HG03025 (cell line): ENCODE results near the gene ZNF221.
"Not testable (repeated sequence)": the region's sequence is repeated elsewhere in the genome, so short reads cannot be mapped to it uniquely, and the experiment has no call there.

Source experiments
- ATAC-seq: cut with Tn5 transposase; IDR thresholded peaks from one replicate; pipeline ENCODE4 v1.9.1; 2021; ENCODE audit warnings: mild to moderate bottlenecking, moderate library complexity; ENCODE audit not compliant: unreplicated experiment, low FRiP score

The ZNF221 gene

DNA sequence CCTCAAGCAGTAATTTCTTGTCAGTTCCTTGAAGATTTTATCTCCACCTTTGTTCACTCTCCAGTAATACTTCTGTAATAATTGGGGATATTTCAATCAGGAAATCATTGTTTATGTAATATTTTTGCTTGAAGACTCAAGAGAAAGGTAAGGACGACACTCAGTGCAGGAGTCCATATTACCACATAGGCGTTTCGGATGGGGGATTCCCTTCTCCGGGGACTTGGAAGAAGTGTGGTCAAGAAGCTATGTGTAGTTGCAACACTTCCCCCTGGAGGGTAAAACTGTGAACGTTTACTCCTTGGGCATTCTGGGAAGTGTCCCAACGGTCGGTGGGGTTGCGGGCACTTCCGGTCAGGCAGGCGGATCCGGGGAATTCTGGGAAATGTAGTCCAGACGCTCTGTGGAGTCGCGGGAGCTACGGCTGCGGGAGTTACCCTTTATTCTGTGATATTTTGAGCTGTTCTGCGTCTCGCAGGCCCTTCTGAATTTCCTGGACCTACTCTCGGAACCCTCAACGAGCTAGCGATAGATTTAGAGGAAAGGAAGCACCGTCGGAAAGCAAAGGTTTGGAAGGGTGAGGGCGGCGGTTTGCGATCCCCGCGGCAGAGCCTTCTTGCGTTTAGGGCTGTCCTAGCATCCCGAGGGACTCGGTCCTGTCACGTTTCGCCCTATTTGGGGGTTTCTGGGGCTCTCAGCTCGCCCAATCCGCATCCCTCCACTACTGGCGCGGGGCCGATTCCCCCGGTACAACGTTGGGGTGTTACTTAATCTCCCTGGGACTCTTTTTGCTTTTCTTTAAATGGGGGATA is at the start of gene ZNF221:
Gene ZNF221 (plus strand): TSS at position 395 of the 812 bp plus-strand sequence. CDS start 11,499 bp downstream, outside the sequence.
- peak; percentile 94 for ATAC-seq

DNA sequence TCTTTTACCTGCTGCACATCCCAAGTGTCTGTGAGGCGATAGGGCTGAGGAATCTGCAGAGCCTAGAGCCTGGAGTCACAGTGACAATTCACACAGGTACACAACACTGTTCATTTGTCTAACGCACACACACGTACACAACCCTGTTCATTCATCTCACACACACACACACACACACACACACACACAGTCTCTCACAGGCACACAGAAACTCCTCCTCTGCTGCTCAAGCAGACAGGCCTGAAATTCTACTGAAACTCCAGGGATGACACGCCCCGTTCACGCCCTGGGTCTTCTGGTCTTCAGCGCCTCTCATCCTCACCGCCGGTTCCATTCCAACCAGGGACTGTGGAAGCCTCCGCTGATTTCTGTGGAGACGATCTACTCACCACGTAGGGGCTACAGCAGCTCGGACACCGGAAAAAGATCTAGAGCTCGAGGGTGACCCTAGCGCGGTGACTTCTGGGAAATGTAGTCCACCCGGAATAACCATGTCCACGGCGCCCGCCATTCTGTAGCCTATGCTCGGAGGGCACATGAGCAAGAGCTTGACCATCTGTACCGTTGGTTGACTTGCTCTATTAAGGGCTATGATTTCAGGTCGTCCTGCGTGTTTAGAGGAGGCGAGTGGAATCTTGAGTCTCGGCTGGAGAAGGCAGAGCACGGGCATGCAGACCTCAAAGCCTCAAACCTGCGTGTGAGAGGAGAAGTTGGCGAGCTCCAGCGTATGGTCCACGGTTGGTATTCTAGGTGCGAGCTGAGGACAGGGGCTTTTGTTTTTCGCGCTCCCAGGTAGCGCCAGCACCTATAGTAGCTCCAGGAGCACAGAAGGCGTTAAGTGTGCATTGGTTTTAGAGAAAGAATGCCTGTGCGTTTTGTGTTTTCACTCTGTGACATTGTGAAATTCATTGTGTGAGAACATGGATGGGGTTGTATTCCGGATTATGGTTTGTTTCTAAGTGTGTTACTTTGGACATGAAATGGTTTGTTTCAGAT is 49.3 kb upstream of the ZNF221 start:
- peak; percentile 71 for ATAC-seq

DNA sequence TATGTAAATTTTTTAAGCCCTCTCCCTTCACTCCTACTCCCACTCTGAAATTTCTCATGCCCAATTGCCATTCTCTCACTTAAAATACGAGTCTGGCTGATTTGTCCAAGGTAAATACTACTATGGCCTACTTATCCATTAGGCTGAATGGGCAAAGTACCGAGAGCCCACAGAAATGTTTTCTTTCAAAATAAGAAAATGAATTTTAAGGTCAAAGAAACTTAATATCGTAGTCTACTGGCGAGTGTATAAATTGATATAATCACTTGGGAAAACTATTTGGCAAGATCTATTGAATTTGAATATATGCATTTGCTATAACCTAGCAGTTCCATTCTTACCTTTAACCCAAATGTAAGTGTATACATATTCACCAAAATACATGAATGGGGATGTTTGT is 48.6 kb upstream of the ZNF221 start:
- ATAC-seq = no peak

DNA sequence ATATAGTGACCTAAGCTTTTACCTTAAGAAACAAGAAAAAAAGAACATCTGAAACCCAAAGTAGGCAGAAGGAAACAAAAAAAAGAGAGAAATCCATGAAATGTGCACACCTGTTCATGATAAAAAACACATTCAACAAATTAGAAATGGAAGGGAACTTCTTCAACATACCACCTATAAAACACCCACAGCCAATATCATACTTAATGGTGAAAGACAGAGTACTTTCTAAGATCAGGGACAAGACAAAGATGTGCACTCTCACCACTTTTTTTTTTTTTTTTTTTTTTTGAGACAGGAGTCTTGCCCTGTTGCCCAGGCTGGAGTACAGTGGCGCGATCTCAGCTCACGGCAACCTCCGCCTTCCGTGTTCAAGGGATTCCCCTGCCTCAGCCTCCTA is 45.1 kb upstream of the ZNF221 start:
- no peak for ATAC-seq

DNA sequence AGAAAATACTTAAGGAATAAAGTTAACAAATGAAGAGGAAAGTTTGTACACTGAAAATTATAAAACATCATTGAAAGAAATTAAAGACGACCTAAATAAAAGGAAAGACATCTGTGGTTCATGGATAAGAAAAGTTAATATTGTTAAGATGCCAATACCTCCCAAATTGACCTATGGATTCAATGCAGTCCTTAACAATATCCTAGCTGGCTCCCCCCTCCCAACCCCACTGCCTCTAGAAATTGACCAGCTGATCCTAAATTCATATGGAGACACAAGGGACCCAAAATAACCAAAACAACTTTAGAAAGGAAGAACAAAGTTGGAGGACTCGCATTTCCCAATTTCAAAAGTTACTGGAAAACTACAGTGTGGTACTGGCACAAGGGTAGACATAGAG is 44.3 kb upstream of the ZNF221 start:
- ATAC-seq = no peak

DNA sequence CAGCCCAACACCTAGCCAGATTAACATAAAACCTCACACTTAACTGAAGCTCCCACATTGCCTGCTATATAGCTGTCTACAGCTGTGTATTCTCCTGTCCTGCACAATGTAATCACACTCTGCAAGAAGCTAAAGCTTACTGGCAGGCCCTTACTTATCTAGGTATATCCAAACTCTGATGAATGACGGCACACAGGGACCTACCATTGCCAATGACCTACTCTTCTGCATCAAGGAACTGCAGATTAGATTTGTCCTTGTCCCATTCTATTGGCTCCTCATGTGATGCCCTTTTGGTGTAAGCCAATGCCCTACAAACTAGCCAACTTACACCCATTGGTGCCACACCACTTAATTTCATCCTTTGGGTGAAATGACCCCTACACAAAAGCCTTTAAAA is 42.4 kb upstream of the ZNF221 start:
- no peak for ATAC-seq

DNA sequence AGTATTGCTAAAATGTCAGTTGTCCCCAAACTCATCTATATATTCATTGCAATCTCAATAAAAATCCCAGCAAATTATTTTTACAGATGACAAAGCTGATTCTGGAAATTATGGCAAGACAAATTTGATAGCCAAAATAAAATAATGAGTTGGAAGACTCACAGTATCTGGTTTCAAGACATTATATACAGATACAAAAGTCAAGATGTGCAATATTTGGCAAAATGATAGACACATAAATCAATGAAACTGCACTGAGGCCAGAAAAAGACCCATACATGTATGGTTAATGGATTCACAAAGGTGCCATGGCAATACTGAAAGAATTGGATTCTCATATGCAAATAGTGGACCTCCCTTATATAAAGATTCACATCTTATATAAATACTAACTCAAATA is 40.1 kb upstream of the ZNF221 start:
- ATAC-seq = no peak

DNA sequence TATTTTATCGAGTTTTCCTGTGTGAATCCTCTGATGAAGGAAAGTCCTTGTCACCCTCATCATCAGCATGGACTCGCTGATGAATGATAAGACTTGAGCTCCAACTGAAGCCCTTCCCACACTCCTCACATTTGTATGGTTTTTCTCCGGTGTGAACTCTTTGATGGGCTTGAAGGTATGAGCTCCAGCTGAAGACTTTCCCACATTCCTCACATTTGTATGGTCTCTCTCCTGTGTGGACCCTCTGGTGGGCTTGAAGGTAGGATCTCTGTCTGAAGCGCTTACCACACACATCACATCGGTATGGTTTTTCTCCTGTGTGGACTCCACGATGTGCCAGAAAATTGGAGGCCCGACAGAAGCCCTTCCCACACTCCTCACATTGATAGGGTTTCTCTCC is 37.6 kb upstream of the ZNF221 start:
- ATAC-seq = no peak

DNA sequence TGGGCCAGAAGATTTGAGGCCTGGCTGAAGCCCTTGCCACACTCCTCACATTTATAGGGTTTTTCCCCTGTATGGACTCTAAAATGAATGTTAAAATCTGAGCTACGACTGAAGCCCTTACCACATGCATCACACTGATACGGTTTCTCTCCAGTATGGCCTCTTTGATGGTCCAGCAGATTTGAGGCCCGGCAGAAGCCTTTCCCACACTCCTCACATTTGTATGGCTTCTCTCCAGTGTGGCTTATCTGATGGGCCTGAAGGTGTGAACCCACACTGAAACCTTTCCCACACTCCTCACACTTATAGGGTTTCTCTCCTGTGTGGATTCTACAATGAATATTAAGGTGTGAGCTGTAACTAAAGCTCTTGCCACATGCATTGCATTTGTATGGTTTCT is 37.0 kb upstream of the ZNF221 start:
- ATAC-seq = no peak

DNA sequence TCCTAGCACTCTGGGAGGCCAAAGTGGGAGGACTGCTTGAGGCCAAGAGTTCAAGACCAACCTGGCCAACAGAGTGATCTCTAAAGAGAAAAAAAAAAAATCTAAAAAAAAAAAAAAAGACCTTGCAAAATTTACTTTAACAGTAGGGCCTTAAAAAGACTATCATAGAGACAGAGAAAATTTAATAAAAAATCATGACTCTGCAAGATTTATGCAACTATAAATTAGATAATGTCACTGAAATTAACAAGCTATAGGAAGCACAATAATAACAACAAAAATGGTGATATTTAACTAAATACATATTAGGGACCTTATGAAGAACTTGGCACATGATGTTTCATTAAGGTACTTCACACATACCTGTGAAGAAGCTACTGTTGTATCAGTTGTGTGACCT is 27.2 kb upstream of the ZNF221 start:
- no peak for ATAC-seq

DNA sequence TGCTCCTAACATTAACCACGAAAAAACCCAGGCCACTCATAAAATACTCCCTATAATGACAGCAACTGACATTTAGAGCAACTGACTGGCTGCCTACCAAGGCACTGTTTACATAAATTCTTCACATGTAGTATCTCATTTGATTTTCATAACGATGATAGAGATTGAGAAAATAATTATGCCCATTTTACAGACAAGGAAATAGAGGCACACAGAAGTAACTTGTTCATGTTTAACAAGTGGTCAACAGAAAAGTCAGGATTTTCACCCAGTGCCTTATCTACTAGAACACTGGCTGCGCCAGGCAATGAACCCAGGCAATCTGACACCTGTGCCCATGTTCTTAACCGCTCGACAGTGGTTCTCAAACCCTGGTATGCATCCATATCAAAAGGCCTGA is 22.2 kb upstream of the ZNF221 start:
- no peak for ATAC-seq

DNA sequence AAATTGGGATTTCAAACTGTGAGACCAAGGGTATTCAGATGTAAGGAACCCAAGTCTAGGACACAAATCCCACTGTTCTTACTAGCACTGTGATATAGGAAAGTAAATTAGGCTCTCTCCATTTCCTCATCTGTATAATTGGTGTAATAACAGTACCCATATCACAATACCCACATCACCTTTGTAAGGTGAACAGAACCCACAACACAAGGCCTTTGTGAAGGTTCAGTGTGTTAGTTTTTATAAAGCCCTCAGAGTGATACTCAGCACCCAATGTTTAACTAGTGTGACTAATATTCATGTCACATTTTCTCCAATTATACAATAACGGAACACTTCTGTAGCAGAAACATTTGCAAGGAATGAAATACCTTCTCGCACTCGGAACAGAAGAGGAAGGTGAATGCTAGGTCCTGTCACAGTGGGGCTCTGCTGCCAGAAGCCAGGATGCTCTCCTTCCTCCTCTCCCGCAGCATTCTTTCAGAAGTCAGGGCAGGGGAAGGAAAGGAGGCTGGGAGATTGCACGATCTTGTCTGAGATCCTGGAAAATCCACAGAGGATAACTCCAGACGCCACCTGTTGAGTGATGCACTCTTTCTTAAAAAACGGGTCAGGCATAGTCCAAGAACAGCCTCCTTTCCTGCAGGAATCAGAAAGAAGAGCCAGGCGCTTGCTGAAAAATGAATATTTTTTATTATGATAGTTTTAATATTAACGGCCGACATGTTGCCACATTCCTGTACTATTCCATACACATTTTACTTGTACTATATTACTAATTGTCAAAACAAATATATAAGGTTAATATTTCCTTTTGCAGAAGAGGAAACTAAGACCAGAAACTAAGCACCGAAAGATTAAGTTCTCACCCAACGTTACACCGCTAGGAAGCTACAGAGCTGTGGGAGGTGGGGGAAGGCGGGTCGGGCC is 16.7 kb upstream of the ZNF221 start:
- no peak for ATAC-seq

DNA sequence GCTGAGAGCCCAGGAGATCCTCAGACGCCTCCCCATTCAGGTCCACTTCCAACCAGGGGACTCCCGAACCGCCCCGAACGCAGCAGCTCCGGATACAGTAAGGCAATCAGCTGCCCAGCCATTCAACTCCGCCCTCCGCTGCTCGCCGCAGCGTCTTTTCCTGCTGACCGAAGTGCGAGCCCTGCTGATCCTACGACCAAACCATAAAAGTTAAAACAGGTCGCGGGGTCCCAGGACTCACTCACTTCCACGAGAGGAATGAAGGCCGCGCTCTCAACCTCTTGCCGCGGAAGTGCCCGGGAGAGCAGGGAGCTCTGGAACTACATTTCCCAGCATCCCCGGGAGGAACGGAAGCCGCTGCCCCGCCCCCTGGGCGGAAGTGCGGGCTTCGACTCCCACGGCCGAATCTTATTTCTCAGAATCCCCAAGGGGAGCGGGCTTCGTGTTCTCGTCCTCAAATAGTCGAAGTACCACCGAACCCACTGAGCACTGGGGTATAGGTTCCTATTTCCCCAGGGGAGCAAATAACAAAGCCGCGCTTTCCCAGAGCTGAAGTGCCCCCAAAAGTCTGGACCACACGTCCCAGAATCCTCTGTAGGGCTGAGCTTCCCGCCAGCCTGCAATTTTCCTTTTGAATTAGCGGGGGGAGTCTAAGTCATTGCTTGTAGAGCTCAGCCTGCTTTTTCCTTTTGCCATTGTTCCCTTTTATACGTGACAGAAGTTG is 15.9 kb upstream of the ZNF221 start, which contains the start of gene ZNF45:
Gene ZNF45 (minus strand): TSS at position 298 of the 724 bp plus-strand sequence. CDS start 13,097 bp downstream, outside the sequence.
- peak; percentile 95 for ATAC-seq

DNA sequence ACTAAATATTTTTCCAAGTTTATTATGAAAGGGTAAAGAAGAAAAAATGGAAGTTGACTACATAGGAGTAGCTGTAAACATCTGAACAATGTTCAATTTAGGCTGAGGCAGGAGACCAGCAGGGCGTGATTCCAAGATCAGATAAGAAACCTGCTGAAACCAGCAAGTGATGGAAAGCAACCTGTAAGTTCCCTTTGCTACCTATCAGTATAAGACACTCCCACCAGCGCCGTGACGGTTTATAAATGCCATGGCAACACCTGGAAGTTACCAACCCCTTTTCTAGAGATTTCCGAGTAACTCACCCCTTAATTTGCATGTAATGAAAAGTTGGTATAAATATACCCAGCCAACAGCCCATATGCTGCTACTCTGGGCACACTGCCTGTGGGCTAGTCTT is 14.8 kb upstream of the ZNF221 start:
- ATAC-seq = no peak

DNA sequence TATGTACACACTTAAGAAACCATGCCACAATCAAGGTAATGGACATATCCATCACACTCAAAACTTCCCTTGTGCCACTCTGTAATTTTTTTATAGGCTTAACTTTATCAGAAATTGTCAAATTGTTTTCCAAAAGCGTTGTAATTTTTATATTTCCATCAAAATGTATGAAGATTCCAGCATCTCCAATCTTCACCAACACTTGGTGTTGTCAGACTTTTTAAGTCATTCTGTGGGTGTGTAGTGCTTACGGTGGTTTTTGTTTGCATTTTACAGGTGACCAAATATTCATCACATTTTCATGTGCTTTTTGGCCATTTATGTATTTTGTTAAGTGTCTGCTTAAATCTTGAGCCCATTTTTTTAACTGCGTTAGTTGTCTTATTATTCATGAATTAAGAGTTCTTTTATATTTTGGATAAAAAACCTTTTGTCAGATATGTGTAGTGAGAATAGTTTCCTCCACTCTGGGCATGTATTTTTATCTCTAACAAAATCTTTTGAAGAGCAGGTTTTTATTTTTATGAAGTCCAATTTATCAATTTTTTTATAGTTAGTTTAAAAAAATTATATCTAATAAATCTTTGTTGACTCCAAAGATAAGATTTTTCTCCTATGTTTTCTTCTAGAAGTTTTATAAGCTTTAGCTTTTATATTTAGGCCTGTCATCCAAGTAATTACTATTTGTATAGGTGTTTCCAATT is 11.3 kb upstream of the ZNF221 start:
- no peak for ATAC-seq

DNA sequence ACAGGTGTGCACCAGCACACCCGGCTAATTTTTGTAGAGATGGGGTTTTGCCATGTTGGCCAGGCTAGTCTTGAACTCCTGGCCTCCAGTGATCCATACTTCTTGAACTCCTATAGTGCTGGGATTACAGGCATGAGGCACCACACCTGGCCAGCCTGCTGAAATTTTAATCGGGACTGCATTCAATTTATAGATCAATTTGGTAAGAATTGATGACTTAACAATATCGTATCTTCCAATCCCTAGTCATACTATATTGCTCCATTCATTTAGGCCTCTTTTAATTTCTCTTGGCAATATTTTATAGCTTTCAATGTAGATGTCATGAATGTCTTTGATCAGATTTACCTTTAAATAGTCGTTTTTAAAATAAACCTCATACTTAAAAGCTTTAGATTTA is 10.3 kb upstream of the ZNF221 start:
- no peak for ATAC-seq

DNA sequence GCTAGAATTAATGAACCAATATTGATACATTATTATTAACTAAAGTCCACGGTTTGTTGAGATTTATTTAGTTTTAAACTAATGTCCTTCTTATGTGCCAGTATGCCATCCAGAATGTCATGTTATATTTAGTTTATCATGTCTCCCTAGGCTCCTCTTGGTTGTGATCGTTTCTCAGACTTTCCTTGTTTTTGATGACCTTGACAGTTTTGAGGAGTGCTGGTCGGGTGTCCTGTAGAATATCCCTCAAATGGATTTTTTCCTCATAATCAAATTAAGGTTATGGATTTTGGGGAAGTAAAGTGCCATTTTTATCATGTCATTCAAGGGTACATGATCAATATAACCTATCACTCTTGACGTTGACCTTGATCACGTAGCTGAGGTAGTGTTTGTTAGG is 9.8 kb upstream of the ZNF221 start:
- no peak for ATAC-seq

DNA sequence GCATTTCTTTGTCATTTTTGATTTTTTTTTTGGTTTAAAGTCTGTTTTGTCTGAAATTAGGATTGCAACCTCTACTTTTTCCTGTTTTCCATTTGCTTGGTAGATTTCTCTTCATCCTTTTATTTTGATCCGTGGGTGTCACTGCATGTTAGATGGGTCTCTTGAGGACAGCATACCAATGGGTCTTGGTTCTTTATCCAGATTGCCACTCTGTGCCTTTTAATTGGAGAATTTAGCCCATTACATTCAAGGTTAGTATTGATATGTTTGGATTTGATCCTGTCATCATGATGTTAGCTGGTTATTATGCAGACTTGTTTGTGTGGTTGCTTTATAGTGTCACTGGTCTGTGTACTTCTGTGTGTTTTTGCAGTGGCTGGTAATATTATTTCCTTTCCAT is 3.6 kb upstream of the ZNF221 start:
- not testable (repeated sequence) for ATAC-seq

DNA sequence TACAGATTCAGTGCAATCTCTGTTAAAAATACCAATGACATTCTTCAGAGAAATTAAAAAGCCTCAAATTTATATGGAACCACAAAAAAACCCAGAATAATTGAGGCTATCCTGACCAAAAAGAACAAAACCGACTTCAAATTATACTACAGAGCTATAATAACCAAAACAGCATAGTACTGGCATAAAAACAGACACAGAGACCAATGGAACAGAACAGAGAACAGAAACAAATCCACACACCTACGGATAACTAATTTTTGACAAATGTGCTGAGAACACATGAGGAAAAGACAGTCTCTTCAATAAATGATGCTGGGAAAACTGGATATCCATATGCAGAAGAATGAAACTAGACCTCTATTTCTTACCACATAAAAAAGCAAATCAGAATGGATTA is 1.2 kb upstream of the ZNF221 start:
- not testable (repeated sequence) for ATAC-seq
